Kidney epithelial cell (primary cell): Measurements from ENCODE around the gene KIF3C. TPM values are rescaled to one million over a fixed set of nuclear protein-coding genes. Genes with fewer than 3 reads are reported as not detected.

Source experiments
- DNase-seq: peaks from one replicate; pipeline ENCODE4 v3.0.0-alpha.2; 2010; ENCODE audit warnings: low read depth
- H3K27me3 ChIP-seq: 2 replicates; pipeline ENCODE4 v1.6.0; 2011; ENCODE audit warnings: low read length; ENCODE audit not compliant: control insufficient read depth, insufficient read depth
- H3K36me3 ChIP-seq: 2 replicates; pipeline ENCODE4 v1.5.1; 2011; ENCODE audit warnings: low read length; ENCODE audit not compliant: control insufficient read depth, insufficient read depth
- H3K4me3 ChIP-seq: 2 replicates; pipeline ENCODE4 v1.5.1; 2011; ENCODE audit warnings: low read depth, mild to moderate bottlenecking, control low read depth, low read length
- total RNA-seq: library from RNA; depleted of rRNA; stranded (reverse); fragments of >200 nt; gene quantifications from 2 replicates; pipeline ENCODE4 v1.2.3, GENCODE V29; 2015
- TF ChIP-seq, protein P1 (sequence below): IDR thresholded peaks from 2 replicates; pipeline ENCODE4 v1.5.1; 2011; ENCODE audit warnings: mild to moderate bottlenecking, moderate library complexity, low read length, control low read depth, inconsistent platforms; ENCODE audit not compliant: insufficient read depth, poor library complexity, severe bottlenecking

The KIF3C gene
- total RNA-seq, 1 donor from 2014 or later, result 58.3 TPM

DNA sequence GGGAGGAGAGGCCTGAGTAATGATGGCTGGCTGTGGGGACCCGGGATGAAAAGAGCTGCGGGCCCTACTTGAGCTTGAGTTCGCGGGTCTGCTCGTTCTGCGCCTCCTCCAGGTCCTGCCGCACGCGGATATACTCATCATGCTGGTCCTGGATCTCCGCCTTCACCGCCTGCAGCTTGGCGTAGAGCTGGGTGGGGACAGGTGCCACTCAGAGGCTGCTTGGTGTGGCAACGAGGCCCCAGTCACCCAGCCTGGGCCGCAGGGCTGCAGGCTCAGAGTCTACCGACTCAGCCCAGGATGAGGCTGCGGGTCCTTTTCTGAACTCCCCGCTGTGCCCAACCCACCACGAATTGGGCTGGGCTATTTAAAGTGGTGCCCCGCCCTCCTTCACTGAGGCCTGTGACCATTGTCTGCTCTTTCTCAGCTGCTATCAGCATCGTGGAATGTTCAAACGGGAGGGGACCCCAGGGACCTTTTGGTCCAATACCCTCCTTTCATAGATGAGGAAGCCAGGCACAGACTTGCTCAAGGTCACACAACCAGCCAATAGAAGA is 28.0 kb downstream of the KIF3C start:
- Histone ChIP-seq H3K27me3 (no peaks in the 10 kb centered on the region), H3K4me3 (no peak overlapping the region), H3K36me3 (no peaks in the 10 kb centered on the region)
- DNase-seq, result no peak
- TF ChIP-seq, protein P1, sequence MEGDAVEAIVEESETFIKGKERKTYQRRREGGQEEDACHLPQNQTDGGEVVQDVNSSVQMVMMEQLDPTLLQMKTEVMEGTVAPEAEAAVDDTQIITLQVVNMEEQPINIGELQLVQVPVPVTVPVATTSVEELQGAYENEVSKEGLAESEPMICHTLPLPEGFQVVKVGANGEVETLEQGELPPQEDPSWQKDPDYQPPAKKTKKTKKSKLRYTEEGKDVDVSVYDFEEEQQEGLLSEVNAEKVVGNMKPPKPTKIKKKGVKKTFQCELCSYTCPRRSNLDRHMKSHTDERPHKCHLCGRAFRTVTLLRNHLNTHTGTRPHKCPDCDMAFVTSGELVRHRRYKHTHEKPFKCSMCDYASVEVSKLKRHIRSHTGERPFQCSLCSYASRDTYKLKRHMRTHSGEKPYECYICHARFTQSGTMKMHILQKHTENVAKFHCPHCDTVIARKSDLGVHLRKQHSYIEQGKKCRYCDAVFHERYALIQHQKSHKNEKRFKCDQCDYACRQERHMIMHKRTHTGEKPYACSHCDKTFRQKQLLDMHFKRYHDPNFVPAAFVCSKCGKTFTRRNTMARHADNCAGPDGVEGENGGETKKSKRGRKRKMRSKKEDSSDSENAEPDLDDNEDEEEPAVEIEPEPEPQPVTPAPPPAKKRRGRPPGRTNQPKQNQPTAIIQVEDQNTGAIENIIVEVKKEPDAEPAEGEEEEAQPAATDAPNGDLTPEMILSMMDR, result no peak

DNA sequence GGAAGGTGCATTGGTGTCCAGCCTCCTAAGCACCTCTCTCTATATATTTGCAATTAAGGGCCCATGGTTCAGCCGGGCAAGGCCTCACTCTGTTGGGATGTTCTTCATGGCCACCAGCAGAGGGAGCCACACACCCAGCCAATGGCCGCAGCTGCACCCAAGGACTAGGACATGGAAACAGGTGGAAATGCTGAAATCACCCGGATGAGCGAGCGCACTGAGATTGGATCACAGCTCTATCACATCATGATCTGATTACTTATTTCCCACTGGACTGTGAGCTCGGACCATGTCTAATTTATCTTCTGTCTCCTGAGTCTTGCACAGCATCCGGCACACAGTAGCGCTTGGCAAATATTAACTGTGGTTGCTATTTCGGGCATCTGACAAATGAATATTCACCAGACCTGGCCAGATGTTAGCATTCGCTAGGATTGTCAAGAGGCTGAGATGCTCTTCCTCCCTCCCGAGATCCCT is 31.2 kb downstream of the KIF3C start:
- H3K36me3 ChIP-seq, result no peaks in the 10 kb centered on the region
- no peak overlapping the region for H3K4me3 ChIP-seq
- H3K27me3 ChIP-seq, result no peaks in the 10 kb centered on the region
- DNase-seq, result peak; percentile 79
- TF ChIP-seq, protein P1, result peak; percentile 94

DNA sequence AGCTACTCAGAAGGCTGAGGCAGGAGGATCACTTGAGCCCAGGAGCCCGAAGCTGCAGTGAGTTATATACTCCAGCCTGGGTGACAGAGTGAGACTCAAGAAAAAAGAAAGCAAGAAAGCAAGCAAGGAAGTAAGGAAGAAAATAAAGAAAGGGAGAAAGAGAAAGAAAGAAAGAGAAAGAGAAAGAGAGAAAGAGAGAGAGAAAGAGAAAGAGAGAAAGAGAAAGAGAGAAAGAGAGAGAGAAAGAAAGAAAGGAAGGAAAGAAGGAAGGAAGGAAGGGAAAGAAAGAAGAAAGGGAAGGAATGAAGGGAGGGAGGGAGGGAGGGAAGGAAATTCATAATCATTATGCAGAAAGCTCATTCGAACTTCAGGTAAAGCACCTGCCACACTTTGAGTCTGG is 33.9 kb downstream of the KIF3C start:
- no peaks in the 10 kb centered on the region for H3K27me3 ChIP-seq
- no peak overlapping the region for H3K4me3 ChIP-seq
- H3K36me3 ChIP-seq, result no peaks in the 10 kb centered on the region
- TF ChIP-seq, protein P1, result no peak
- DNase-seq, result no peak

- no peaks in the 10 kb centered on the region for H3K36me3 ChIP-seq
- H3K27me3 ChIP-seq, result no peaks in the 10 kb centered on the region
- DNase-seq, result no peak
- TF ChIP-seq, protein P1, result no peak
- no peak overlapping the region for H3K4me3 ChIP-seq
These were observed 41.3 kb downstream of the KIF3C start for GRCh38 chr2:25941042-25941441.

DNA sequence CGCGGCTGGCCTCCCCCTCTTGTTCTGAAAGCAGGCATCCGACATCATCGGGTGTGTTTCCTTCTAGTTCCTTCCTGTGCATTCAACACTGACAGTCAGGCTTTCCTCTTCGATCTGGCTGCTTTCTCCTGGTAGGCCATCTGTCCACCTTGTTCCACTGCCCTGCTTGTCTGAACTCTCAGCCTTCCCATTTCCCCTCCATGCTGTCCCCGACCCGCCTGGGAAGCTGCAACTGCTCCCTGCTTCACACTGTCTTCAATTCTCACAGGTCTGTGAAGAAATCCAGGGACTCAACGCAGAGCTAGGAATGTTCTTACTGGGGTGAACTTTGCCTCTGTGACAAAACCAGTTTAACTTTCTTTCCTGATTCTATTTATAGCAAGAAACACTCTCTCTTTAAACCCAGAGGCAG is 43.0 kb downstream of the KIF3C start:
- Histone ChIP-seq H3K27me3 (no peaks in the 10 kb centered on the region), H3K4me3 (no peak overlapping the region), H3K36me3 (no peaks in the 10 kb centered on the region)
- no peak for DNase-seq
- TF ChIP-seq, protein P1, result no peak

DNA sequence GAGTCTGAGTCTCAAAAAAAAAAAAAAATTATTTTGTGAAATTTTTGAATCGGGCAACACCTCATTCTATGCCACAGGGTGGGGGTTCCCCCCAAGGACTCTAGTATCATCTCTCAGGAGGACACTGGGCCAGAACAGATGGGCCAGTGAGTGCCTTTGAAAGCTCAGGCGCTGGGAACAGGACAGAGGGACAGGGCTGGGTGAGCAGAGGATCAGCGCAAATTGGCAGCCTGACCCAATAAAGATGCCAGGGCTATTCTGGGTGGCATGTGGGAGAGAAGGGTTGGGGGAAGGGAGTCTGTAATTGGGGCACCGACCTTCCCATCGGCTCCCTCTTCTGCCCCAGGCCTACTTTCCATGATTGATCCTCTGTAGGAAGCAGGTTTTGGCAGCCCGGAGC is 44.0 kb downstream of the KIF3C start:
- Histone ChIP-seq H3K4me3 (no peak overlapping the region), H3K27me3 (no peaks in the 10 kb centered on the region)

More for the DNA sequence above, 44.0 kb downstream of the KIF3C start:
- H3K36me3 ChIP-seq, result no peaks in the 10 kb centered on the region
- DNase-seq, result no peak
- TF ChIP-seq, protein P1, result no peak
